GM18861 (cell line): ENCODE measurements around the gene THAP3.
"Not testable (repeated sequence)": the region's sequence is repeated elsewhere in the genome, so short reads cannot be mapped to it uniquely, and the experiment has no call there.

Experiments used
- ATAC-seq: cut with Tn5 transposase; IDR thresholded peaks from one replicate; pipeline ENCODE4 v1.9.1; 2021; ENCODE audit not compliant: unreplicated experiment

The THAP3 gene

GRCh38 chr1:6590046-6590445, 34.6 kb upstream of the THAP3 start:
- ATAC-seq = no peak

DNA sequence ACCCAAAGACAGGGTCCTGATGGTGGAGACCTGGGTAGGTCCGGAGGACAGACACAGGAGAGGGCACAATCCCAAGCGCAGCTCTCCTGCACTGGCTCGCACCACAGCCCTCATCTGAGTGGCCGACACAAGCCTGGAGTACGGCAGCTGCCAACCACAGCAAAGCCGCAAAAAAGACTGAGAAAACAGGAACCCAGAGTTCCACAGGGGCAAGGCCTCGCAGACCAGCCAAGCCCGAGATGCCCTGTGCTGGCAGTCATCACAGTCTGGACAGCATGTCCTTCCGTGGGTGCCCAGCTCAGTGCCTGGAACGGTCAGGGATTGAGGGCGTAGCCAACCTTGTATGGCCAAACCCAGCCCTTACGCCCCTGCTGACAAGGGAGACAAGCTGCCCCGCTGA, 33.4 kb upstream of the THAP3 start:
- no peak for ATAC-seq

- ATAC-seq = no peak
Observed at GRCh38 chr1:6591644-6592043, 33.0 kb upstream of the THAP3 start.

DNA sequence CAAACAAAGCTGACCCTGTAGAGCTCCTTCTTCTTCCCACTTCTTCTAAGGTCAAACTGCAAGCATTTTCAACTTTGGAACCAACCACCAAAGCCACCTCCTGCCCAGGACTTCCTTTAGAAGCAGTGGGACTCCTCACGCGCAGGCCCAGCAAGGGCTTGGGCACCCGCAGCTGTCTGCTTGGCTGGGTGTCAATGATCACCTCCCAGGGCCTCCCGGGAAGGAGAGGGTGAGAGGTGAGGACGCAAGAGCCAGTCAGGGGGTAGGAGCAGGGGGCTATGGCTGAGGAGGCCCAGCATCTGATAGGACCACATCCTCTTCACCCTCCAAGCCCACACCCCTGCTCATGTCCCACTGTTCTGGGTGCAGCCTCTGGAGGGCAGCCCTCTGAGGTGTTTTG, 32.2 kb upstream of the THAP3 start:
- ATAC-seq = no peak

DNA sequence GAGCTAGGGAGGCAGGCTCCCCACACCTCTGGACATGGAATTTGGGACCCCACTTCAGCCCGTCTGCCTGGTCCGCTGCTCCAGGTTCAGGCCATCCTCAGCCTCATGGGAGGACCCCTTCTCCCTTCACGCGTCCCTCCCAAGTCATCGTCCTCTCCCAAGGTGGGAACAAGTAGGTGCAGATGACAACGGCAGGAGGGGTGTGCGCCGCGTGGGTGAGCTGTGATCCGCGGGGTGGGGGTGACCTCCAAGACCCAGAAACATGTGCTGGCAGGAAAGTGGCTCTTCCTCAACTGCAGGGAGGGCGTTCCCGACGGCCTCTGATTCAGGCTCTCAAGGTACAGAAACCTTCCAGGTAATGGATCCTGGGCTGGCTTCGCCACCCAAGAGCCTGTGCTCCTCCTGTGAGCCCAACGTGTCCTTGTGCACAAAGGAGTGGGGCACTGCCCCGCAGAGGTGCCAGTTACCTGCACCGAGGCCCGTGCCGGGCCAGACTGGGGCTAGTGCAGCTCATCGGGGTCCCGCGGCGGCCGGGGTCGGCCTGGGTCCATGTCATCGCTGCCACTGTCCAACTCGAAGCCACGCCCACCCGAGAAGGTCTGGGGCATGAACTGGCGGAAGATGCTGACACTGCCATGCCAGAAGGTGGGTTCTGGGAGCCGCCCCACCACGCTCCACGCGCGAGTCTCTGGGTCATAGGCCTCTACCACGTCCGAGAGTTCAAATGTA, 31.6 kb upstream of the THAP3 start:
- ATAC-seq = no peak

- ATAC-seq = no peak
Observed at GRCh38 chr1:6593810-6594209, 30.9 kb upstream of the THAP3 start.

DNA sequence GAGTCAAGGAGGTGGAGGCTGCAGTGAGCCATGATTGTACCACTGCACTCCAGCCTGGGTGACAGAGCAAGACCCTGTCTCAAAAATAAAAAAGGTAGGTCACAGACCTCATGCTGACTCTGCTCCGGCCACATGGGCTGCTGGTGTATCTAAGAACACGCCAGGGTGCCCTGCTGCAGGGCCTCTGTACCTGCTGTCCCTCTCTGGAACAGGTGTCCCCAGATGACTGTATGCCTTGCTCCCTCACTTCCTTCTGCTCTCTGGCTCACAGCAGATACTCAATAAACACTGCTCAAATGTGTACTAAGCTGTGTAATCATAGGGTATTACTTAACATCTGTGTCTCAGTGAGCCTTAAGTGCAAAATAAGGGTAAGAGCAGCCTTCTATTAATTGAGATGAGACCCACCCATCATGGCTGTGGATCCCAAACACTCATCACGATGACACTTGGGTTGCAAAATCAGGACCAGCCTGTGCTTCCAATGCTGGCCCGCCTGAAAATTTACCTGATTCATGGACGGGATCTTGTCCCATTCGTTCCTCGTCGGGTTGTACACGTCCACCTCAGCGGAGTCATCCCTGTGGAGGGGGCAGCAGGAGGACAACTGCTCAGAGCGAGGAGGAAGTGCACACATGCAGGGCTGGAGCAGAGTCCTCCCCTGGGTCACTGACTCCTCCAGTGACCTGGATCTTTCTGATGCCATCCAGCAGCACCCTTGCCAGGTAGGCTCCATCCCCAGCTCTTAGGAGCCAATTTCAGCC, 29.5 kb upstream of the THAP3 start:
- no peak for ATAC-seq

- ATAC-seq = no peak
Observed at GRCh38 chr1:6596351-6596750, 28.3 kb upstream of the THAP3 start.

GRCh38 chr1:6596886-6597776, 27.5 kb upstream of the THAP3 start:
- no peak for ATAC-seq

DNA sequence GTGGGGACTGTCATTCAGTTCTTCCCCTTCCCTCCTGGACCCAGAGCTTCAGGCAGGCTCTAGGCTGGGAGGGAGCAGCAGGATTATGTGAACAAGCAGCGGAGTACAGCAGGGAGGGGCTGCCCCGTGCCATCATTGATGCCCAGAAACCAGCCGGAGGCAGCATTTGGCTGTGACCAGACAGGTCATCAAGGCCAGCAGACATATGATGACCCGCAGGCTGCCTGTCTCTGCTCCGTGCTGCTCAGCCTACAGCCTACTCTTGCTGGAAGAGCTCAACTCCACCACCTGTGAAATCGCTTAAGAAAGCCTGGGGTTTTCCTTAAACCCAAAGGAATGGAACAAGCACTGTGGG, 26.9 kb upstream of the THAP3 start:
- ATAC-seq = no peak

GRCh38 chr1:6599141-6599975, 25.3 kb upstream of the THAP3 start:
- no peak for ATAC-seq

DNA sequence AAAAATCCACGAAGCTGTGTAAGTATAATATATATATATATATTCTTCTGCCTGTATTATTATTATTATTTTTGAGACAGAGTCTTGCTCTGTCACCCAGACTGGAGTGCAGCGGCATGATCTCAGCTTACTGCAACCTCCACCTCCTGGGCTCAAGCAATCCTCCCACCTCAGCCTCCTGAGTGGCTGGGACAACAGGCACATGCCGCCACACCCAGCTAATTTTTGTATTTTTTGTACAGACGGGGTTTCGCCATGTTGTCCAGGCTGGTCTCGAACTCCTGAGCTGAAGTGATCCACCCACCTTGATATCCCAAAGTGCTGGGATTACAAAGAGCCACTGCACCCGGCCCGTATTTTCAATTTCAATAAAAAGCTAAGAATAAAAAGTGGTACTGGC, 24.7 kb upstream of the THAP3 start:
- ATAC-seq = not testable (repeated sequence)

DNA sequence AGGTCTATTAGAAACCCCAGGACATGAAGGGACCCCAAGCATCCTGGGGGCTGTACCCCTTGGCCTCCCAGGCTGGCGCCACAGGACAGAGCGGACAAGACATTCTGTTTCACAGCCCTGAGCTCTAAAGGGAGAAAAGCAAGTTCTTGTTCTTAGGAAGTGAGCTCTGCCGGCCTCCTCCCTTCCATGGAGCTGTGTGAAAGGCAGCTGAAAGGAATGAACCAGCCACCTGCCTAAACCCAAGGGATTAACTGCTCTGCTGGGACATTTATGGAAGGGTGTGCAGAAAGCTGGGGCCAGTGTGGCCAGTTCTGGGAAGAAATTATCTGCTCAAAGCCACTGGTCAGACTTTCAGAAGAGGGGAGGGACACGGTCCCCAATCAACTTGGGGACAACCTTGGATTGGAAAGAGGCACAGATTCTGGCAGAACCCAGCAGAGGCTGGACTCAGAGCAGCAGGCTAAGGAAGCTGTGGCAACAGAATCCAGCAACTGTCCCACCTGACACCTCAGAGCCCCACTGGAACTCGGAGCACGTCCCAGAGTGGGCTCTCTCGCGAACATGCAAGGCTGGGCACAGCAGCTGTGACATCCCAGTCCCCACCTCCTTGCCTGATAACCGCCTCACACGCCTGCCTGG, 24.1 kb upstream of the THAP3 start:
- no peak for ATAC-seq

- peak; percentile 30 for ATAC-seq
Observed at GRCh38 chr1:6601049-6601922, 23.4 kb upstream of the THAP3 start.

GRCh38 chr1:6601923-6602668, 22.6 kb upstream of the THAP3 start:
- ATAC-seq = peak; percentile 2

DNA sequence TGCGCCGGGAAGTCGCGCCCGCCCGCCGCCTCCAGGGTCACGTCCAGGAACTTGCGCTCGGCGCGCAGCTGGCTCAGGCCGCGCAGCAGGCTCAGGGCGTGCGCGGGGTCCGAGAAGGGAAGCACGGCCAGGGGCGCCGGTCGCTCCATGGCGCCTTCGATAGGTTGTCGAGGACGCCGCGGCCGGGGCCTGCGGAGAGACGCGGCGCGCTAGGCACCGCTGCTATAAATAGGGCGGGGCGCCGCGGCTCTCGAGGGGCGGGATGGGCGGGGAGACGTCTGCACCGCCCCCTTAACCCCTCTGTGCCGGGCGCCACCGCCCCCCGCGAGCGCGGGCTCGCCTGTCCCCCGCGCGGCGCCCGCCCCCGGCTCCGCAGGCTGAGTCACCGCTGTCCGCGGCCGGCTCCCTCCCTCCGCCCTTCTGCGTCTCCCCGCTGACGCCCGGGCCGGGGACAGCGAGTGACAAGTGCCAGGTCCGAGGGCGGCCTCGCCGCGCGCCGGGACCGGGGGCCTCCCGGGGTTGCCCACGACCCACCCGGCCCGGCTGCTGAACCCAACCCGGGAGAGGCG, 21.9 kb upstream of the THAP3 start, which contains the start of gene KLHL21:
TSS of gene KLHL21 (minus strand) at position 201 of the 569 bp plus-strand sequence. CDS start at position 149, 52 bp downstream.
- peak; percentile 39 for ATAC-seq

DNA sequence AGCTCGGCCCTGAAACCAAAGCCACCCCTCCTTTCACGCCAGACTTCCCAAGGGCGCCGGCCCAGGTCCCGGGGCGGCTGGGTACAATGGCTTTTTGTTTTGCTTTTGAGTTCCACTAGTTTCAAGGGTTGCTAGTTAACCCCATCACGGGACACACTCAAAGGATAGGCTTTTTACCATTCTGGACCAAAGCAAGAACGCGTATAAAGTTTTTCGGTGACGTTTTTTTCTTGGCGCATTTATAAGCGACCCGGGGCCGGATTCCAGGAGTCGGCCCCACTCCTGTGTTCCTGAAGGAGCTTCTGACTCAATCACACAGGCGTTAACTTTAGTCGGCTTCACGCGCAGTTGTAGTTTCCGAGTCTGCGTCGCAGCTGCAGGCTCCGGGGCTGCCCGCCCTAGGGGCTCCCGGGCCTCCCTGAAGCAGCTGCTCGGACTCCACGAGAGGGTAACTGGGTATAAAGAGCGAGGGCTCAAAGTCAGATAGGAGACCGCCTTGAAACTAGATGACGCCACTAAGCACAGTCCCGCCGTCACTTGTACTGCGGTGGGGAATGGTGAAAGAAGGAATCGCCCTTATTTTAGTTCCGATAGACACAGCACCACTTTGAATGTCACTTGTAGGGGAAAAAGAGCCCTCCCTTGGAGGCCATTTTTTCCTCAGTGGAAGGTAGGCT, 21.3 kb upstream of the THAP3 start:
- peak; percentile 9 for ATAC-seq
